GM19035 (cell line): ENCODE measurements around the gene SIX5.
"Not testable (repeated sequence)": the region's sequence is repeated elsewhere in the genome, so short reads cannot be mapped to it uniquely, and the experiment has no call there.

Experiments
- ATAC-seq: cut with Tn5 transposase; IDR thresholded peaks from one replicate; pipeline ENCODE4 v1.9.1; 2021; ENCODE audit not compliant: unreplicated experiment

The SIX5 gene

GRCh38 chr19:45768984-45769782 is at the start of gene SIX5:
Gene SIX5 (minus strand): TSS chr19:45769252. CDS start chr19:45768844, 408 bp downstream.
- ATAC-seq, result peak; percentile 55

- no peak for ATAC-seq
These were observed 48.8 kb upstream of the SIX5 start for GRCh38 chr19:45817725-45818301.

GRCh38 chr19:45817010-45817724 is 48.1 kb upstream of the SIX5 start:
- ATAC-seq, result peak; percentile 85

DNA sequence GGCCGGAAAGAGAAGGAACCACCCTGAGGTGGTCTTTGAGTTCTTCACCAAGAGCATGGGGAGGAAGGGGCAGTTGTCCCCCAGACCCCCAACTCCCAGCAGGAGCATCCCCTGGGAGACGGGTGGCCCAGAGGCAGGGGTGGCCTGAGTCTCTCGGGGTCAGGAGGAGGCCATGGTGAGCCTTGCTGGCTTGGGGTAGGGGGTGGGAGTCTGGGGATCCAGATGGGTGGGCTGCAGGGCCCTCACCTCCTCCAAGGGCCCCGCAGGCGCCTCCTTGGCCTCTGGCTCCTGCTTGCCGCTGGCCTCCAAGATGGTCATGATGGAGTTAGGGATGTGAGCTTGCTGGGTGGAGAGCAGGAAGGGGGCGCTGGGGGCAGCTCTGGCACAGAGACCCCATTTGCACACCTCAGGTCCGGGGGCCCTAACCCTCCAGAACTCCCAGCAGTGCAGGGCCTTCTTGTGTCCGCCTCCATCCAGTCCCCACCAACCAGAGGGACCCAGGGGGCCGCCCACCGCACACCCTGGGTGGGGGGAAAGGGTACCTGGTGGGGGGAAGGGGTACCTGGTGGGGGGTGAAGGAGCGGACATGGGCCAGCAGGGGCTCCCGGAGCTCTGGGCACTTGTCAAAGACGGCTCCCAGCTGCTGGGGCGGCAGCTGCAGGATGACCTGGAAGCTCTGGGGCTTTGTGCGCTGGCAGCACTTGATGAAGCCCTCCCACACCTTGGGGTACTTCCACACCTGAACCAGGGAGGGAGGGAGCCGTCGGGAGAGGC is 47.4 kb upstream of the SIX5 start:
- no peak for ATAC-seq

GRCh38 chr19:45815481-45816216 is 46.6 kb upstream of the SIX5 start:
- ATAC-seq, result no peak

- ATAC-seq, result no peak
These were observed 45.9 kb upstream of the SIX5 start, which contains the start of gene RSPH6A for GRCh38 chr19:45814851-45815480. Gene RSPH6A (minus strand): TSS chr19:45815308. CDS start chr19:45815176, 132 bp downstream.

- ATAC-seq, result no peak
These were observed 45.2 kb upstream of the SIX5 start for GRCh38 chr19:45814166-45814780.

- no peak for ATAC-seq
These were observed 43.2 kb upstream of the SIX5 start for GRCh38 chr19:45812297-45812696.

- no peak for ATAC-seq
These were observed 40.6 kb upstream of the SIX5 start for GRCh38 chr19:45809643-45810159.

- no peak for ATAC-seq
These were observed 36.7 kb upstream of the SIX5 start for GRCh38 chr19:45805719-45806118.

- no peak for ATAC-seq
These were observed 35.8 kb upstream of the SIX5 start for GRCh38 chr19:45804959-45805230.

DNA sequence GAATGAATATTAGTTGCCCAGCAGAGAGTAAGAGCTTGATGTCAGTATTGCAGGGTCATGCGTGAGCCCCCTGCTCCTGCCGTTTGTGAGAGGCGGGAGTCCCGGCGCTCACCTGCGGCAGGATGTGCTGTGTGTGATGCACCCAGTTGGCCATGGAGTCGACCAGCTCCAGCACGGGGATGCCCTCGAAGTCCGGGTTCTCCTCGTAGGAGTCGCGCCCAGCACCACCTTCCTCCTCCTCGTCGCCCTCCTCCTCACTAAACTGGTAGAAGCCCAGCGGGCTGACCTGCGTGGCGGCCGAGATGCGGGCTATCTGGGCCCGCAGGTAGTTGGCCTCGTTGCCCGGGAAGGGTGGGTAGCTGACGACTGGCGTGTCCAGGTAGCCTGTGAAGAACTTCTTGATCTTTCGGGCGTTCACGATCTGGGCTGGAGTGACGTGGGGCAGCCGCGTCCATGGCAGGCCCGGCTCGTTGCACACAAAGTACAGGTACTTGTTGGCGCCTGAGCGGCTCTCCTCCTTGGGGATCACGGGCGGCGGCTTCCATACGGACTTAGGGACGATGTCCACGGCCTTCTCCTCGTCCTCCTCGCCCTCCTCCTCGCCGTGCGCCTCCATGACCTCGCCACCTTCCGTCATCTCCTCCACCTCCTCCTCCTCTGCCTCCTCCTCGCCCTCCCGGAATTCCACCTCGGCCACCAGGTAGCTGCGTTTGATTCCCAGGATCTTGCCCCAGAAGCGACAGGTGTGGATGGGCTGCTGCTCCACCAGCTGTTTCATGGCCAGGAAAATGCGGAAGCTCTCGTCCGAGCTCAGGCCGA is 35.3 kb upstream of the SIX5 start:
- no peak for ATAC-seq

DNA sequence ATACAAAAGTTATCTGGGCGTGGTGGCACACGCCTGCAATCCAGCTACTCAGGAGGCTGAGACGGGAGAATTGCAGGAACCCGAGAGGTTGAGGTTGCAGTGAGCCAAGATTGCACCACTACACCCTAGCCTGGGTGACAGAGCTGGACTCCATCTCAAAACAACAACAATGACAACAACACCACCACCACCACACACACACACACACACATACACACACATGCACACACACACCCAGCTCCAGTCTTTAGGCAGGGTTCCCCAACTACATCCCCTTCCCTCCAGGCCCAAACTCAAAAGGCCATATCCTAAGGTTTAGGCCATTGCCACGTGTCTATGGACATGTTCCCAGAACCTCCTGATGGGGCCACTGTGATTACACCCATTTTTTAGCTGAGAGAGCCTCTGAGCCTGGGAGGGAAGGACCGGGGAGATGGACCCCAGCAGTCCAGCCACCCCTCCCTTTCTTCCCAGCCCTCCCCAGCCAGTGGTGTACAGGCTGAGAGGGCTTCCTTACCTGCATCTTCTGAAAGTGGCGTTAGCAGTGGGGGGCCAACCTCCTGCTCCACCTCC is 32.6 kb upstream of the SIX5 start:
- ATAC-seq, result no peak

- ATAC-seq, result no peak
These were observed 31.1 kb upstream of the SIX5 start for GRCh38 chr19:45800070-45800553.

GRCh38 chr19:45799541-45799940 is 30.5 kb upstream of the SIX5 start:
- ATAC-seq, result not testable (repeated sequence)

- no peak for ATAC-seq
These were observed 30.0 kb upstream of the SIX5 start for GRCh38 chr19:45798995-45799517.

DNA sequence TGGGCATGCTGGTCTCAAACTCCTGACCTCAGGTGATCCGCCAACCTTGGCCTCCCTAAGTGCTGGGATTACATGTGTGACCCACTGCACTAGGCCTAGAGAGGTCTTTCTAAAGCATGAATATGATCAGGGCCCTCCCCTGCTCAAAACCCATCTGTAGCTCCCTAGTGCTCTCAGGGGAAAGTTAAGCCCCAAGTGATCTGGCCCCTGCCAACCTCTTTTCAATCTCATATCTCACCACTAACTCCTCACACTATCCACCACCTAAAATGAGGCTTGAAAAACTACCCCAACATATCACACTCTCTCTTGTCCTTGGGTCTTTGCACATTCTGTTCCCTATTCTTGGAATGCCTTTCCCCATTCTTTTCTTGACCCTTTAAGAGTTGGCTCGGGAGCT is 25.6 kb upstream of the SIX5 start:
- no peak for ATAC-seq

GRCh38 chr19:45793876-45794275 is 24.8 kb upstream of the SIX5 start:
- ATAC-seq, result no peak
